ENCODE results near the gene CNGA1.
"Not testable (repeated sequence)": the region's sequence is repeated elsewhere in the genome, so short reads cannot be mapped to it uniquely, and the experiment has no call there.

The CNGA1 gene

GRCh38 chr4:48015216-48015615 lies 1.3 kb downstream of the CNGA1 start:
- no peak for ATAC-seq
- TF ChIP-seq TCF4 (CRISPR knock-in tag; IDR thresholded peaks at IDR 0.05; ENCODE audit: borderline replicate concordance), result no peak
- TF ChIP-seq ZNF70 (CRISPR knock-in tag; IDR thresholded peaks at IDR 0.05), result no peak
- no peak for TF ChIP-seq PATZ1 (CRISPR knock-in tag; IDR thresholded peaks at IDR 0.05; ENCODE audit: borderline replicate concordance)
- TF ChIP-seq ZNF565 (CRISPR knock-in tag; conservative IDR thresholded peaks at IDR 0.05; ENCODE audit: low read depth), result no peak

- no peak for ATAC-seq
- no peak for TF ChIP-seq PATZ1 (CRISPR knock-in tag; IDR thresholded peaks at IDR 0.05; ENCODE audit: borderline replicate concordance)
- TF ChIP-seq TOX (CRISPR knock-in tag; IDR thresholded peaks at IDR 0.05; ENCODE audit: borderline replicate concordance), result no peak
- no peak for TF ChIP-seq ISL1 (CRISPR knock-in tag; IDR thresholded peaks at IDR 0.05)
- no peak for TF ChIP-seq ARNTL (CRISPR knock-in tag; IDR thresholded peaks at IDR 0.05; ENCODE audit: borderline replicate concordance, low read depth)
- TF ChIP-seq CSDC2 (CRISPR knock-in tag; IDR thresholded peaks at IDR 0.05), result no peak
- no peak for TF ChIP-seq POU6F1 (CRISPR knock-in tag; IDR thresholded peaks at IDR 0.05; ENCODE audit: borderline replicate concordance, low read depth)
- no peak for TF ChIP-seq TSHZ2 (CRISPR knock-in tag; IDR thresholded peaks at IDR 0.05)
Observed at GRCh38 chr4:48012824-48013223, 3.7 kb downstream of the CNGA1 start.

GRCh38 chr4:48011722-48012121 lies 4.8 kb downstream of the CNGA1 start:
- TF ChIP-seq RARB (CRISPR knock-in tag; IDR thresholded peaks at IDR 0.05) (no peak), PPARA (CRISPR knock-in tag; IDR thresholded peaks at IDR 0.05; ENCODE audit: borderline replicate concordance) (no peak), CREB5 (CRISPR knock-in tag; IDR thresholded peaks at IDR 0.05; ENCODE audit: low read depth) (no peak), ZNF70 (CRISPR knock-in tag; IDR thresholded peaks at IDR 0.05) (no peak), ZNF565 (CRISPR knock-in tag; conservative IDR thresholded peaks at IDR 0.05; ENCODE audit: low read depth) (no peak), SNAI2 (CRISPR knock-in tag; IDR thresholded peaks at IDR 0.05) (no peak), CSDC2 (CRISPR knock-in tag; IDR thresholded peaks at IDR 0.05) (no peak)

GRCh38 chr4:48010906-48011305 lies 5.6 kb downstream of the CNGA1 start:
- ATAC-seq, result not testable (repeated sequence)

More at GRCh38 chr4:48011722-48012121, 4.8 kb downstream of the CNGA1 start:
- no peak for ATAC-seq

GRCh38 chr4:48008021-48008596 lies 8.4 kb downstream of the CNGA1 start:
- ATAC-seq, result no peak
- no peak for TF ChIP-seq ARNTL (CRISPR knock-in tag; IDR thresholded peaks at IDR 0.05; ENCODE audit: borderline replicate concordance, low read depth)
- TF ChIP-seq ZC3H10 (CRISPR knock-in tag; IDR thresholded peaks at IDR 0.05), result no peak
- no peak for TF ChIP-seq PATZ1 (CRISPR knock-in tag; IDR thresholded peaks at IDR 0.05; ENCODE audit: borderline replicate concordance)
- TF ChIP-seq RARB (CRISPR knock-in tag; IDR thresholded peaks at IDR 0.05), result no peak
- TF ChIP-seq CREB5 (CRISPR knock-in tag; IDR thresholded peaks at IDR 0.05; ENCODE audit: low read depth), result no peak
- no peak for TF ChIP-seq TOX (CRISPR knock-in tag; IDR thresholded peaks at IDR 0.05; ENCODE audit: borderline replicate concordance)
- no peak for TF ChIP-seq SNAI2 (CRISPR knock-in tag; IDR thresholded peaks at IDR 0.05)
- TF ChIP-seq TSHZ2 (CRISPR knock-in tag; IDR thresholded peaks at IDR 0.05), result no peak
